ENCODE results near the gene EOLA1.

Gene EOLA1

DNA sequence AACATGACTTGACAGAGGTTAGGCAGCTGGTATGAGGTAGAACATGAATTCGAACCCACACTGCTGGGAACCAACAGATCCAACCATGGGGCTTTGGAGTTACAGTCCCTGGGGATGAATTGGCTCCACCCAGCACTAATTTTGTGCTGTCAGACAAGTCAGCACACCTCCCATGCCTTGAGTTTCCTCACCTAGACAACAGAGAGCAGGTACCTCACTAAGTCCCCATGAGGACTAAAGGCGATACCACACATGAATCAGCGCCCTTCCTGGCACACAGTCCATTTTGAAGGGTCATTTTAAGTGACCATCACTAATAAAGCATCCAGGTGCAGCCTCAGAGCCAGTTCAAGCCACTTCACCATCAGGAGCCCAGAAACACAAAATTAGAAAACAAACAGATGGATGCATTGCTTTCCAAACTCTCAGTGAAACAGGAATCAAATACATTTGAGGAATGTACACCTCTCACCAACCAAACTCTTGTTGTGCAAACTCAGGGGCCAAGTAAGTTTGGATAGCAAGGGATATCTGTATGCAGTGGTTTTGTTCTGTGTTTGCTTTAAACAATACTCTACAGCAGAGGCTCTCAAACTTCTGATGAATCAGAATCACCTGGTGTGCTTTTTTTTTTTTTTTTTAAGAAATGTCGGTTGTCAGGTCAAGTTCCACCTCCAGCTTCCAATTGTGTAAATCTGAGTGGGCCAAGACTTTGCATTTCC is 45.8 kb upstream of the EOLA1 start:
- Histone ChIP-seq H3K79me1 (ENCODE audit: low read depth, low read length) (no peaks in the 10 kb centered on the region), H2BK5ac (ENCODE audit: low read length) (no peak overlapping the region), H2AK5ac (ENCODE audit: low read depth, low read length) (no peak overlapping the region), H2BK120ac (ENCODE audit: low read depth, low read length) (no peak overlapping the region), H3K36me3 (replicated peaks in 1 of 2; ENCODE audit: control insufficient read depth in 2 of 2, insufficient read depth in 2 of 2, low read length in 2 of 2) (peaks cover 39 to 93% of the 10 kb centered on the region in 2 donors), H2AFZ (ENCODE audit: low read length) (no peak overlapping the region), H3K18ac (ENCODE audit: low read length) (no peak overlapping the region), H3K4me2 (ENCODE audit: insufficient read depth, low read length, poor library complexity, severe bottlenecking) (no peak overlapping the region), H3K27me3 (ENCODE audit: control insufficient read depth in 3 of 3, insufficient read depth in 3 of 3, low read depth in 1 of 3, low read length in 3 of 3) (no peaks in the 10 kb centered on the region), H4K8ac (ENCODE audit: low read depth, low read length) (no peak overlapping the region), H3K27ac (replicated peaks; ENCODE audit: low read length) (no peak overlapping the region), H3K9ac (ENCODE audit: low read depth, low read length, poor library complexity) (no peak overlapping the region), H3K4me3 (ENCODE audit: low read length in 2 of 2) (no peak overlapping the region), H3K4me1 (ENCODE audit: control insufficient read depth in 2 of 2, insufficient read depth in 1 of 2, low read depth in 1 of 2, low read length in 2 of 2) (no peaks in the 10 kb centered on the region), H3K23ac (ENCODE audit: low read depth, low read length, poor library complexity) (no peak overlapping the region), H2BK12ac (ENCODE audit: low read length) (no peak overlapping the region), H3K4ac (ENCODE audit: low read length) (no peak overlapping the region), H4K91ac (ENCODE audit: low read depth, low read length, poor library complexity) (no peak overlapping the region), H2BK15ac (ENCODE audit: low read length) (no peak overlapping the region), H3K14ac (ENCODE audit: low read length) (no peak overlapping the region), H3K9me3 (replicated peaks in 1 of 2; ENCODE audit: control insufficient read depth in 2 of 2, insufficient read depth in 1 of 2, low read depth in 1 of 2, low read length in 2 of 2) (peaks cover 0 to 2% of the 10 kb centered on the region in 2 donors)
- no CpG with 5 or more reads among the region's 4 CpGs for WGBS, 2 donors (ENCODE audit: extremely low coverage in 2 of 2, insufficient read length in 2 of 2, insufficient replicate concordance in 1 of 2)
- no peak for DNase-seq (ENCODE audit: low spot score)

DNA sequence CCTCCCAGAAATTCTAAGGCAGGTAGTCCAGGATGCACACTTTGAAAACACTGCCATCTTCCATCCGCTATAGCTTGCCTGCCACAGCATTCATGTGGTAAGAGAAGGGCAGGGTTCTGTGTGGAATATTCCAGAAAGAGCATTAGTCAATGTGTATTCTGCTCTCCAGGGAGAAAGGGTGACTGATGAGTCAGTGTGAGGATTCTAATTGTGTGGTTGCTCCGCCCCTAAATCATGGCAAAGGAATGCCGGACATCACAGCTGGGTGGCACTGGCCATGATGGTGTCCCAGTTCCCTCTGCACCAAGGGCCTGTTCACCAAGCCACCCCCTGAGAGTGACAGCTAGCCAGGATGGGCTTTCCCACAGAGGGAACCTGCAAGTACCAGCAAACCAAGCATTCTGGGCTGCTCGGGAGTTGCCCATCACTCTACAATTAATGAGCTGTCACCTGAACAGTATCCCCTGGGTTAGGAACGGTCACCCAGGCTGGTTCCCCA is 45.2 kb upstream of the EOLA1 start:
- Histone ChIP-seq H3K4ac (ENCODE audit: low read length) (no peak overlapping the region), H3K14ac (ENCODE audit: low read length) (no peak overlapping the region), H3K9me3 (replicated peaks in 1 of 2; ENCODE audit: control insufficient read depth in 2 of 2, insufficient read depth in 1 of 2, low read depth in 1 of 2, low read length in 2 of 2) (peaks cover 0 to 2% of the 10 kb centered on the region in 2 donors), H3K36me3 (replicated peaks in 1 of 2; ENCODE audit: control insufficient read depth in 2 of 2, insufficient read depth in 2 of 2, low read length in 2 of 2) (peaks cover 41 to 92% of the 10 kb centered on the region in 2 donors), H2BK5ac (ENCODE audit: low read length) (no peak overlapping the region), H2BK15ac (ENCODE audit: low read length) (no peak overlapping the region), H3K79me1 (ENCODE audit: low read depth, low read length) (no peaks in the 10 kb centered on the region), H3K9ac (ENCODE audit: low read depth, low read length, poor library complexity) (no peak overlapping the region), H4K8ac (ENCODE audit: low read depth, low read length) (no peak overlapping the region), H2AK5ac (ENCODE audit: low read depth, low read length) (no peak overlapping the region), H3K4me1 (ENCODE audit: control insufficient read depth in 2 of 2, insufficient read depth in 1 of 2, low read depth in 1 of 2, low read length in 2 of 2) (no peaks in the 10 kb centered on the region), H3K4me3 (ENCODE audit: low read length in 2 of 2) (no peak overlapping the region), H2AFZ (ENCODE audit: low read length) (no peak overlapping the region), H3K18ac (ENCODE audit: low read length) (no peak overlapping the region), H3K27me3 (ENCODE audit: control insufficient read depth in 3 of 3, insufficient read depth in 3 of 3, low read depth in 1 of 3, low read length in 3 of 3) (no peaks in the 10 kb centered on the region), H3K23ac (ENCODE audit: low read depth, low read length, poor library complexity) (no peak overlapping the region), H3K4me2 (ENCODE audit: insufficient read depth, low read length, poor library complexity, severe bottlenecking) (no peak overlapping the region), H2BK120ac (ENCODE audit: low read depth, low read length) (no peak overlapping the region), H2BK12ac (ENCODE audit: low read length) (no peak overlapping the region), H3K27ac (replicated peaks; ENCODE audit: low read length) (no peak overlapping the region), H4K91ac (ENCODE audit: low read depth, low read length, poor library complexity) (no peak overlapping the region)
- DNase-seq (ENCODE audit: low spot score) = no peak
- WGBS, 2 donors (ENCODE audit: extremely low coverage in 2 of 2, insufficient read length in 2 of 2, insufficient replicate concordance in 1 of 2) = no CpG with 5 or more reads among the region's 5 CpGs

DNA sequence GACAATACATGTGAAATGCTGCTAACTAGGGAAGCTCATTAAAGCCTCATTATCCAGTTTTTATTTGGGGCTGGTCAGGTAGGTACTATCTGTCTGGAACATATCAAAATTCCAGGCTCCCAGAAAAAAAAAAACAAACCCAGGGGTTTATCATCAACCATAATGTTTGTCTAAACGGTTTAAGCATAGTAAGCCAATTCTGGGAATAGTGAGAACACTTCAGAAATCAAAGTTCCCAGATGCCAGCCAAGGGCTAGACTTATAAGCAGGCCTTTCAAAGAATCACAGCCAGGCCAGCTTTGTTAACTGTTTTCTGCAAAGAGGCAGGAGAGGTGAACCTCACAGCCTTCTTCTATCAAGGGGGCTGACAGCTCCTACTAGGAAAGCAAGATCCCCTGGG is 43.8 kb upstream of the EOLA1 start:
- H3K9ac ChIP-seq (ENCODE audit: low read depth, low read length, poor library complexity) = no peak overlapping the region
- H2BK120ac ChIP-seq (ENCODE audit: low read depth, low read length) = no peak overlapping the region
- DNase-seq (ENCODE audit: low spot score) = no peak
- no peak overlapping the region for H2BK12ac ChIP-seq (ENCODE audit: low read length)
- no peak overlapping the region for H3K23ac ChIP-seq (ENCODE audit: low read depth, low read length, poor library complexity)
- no peak overlapping the region for H3K27ac ChIP-seq (replicated peaks; ENCODE audit: low read length)
- no peak overlapping the region for H2AK5ac ChIP-seq (ENCODE audit: low read depth, low read length)
- no peaks in the 10 kb centered on the region for H3K27me3 ChIP-seq (ENCODE audit: control insufficient read depth in 3 of 3, insufficient read depth in 3 of 3, low read depth in 1 of 3, low read length in 3 of 3)
- no CpG with 5 or more reads among the region's 1 CpG for WGBS, 2 donors (ENCODE audit: extremely low coverage in 2 of 2, insufficient read length in 2 of 2, insufficient replicate concordance in 1 of 2)
- peaks cover 39 to 88% of the 10 kb centered on the region in 2 donors for H3K36me3 ChIP-seq (replicated peaks in 1 of 2; ENCODE audit: control insufficient read depth in 2 of 2, insufficient read depth in 2 of 2, low read length in 2 of 2)
- H2BK15ac ChIP-seq (ENCODE audit: low read length) = no peak overlapping the region
- H3K4me3 ChIP-seq (ENCODE audit: low read length in 2 of 2) = no peak overlapping the region
- no peak overlapping the region for H4K91ac ChIP-seq (ENCODE audit: low read depth, low read length, poor library complexity)
- no peak overlapping the region for H3K4ac ChIP-seq (ENCODE audit: low read length)
- H3K18ac ChIP-seq (ENCODE audit: low read length) = no peak overlapping the region
- no peak overlapping the region for H2BK5ac ChIP-seq (ENCODE audit: low read length)
- H3K14ac ChIP-seq (ENCODE audit: low read length) = no peak overlapping the region
- H3K4me2 ChIP-seq (ENCODE audit: insufficient read depth, low read length, poor library complexity, severe bottlenecking) = no peak overlapping the region
- H3K79me1 ChIP-seq (ENCODE audit: low read depth, low read length) = no peaks in the 10 kb centered on the region
- H3K4me1 ChIP-seq (ENCODE audit: control insufficient read depth in 2 of 2, insufficient read depth in 1 of 2, low read depth in 1 of 2, low read length in 2 of 2) = no peaks in the 10 kb centered on the region
- H4K8ac ChIP-seq (ENCODE audit: low read depth, low read length) = no peak overlapping the region
- peaks cover 0 to 2% of the 10 kb centered on the region in 2 donors for H3K9me3 ChIP-seq (replicated peaks in 1 of 2; ENCODE audit: control insufficient read depth in 2 of 2, insufficient read depth in 1 of 2, low read depth in 1 of 2, low read length in 2 of 2)
- H2AFZ ChIP-seq (ENCODE audit: low read length) = no peak overlapping the region

DNA sequence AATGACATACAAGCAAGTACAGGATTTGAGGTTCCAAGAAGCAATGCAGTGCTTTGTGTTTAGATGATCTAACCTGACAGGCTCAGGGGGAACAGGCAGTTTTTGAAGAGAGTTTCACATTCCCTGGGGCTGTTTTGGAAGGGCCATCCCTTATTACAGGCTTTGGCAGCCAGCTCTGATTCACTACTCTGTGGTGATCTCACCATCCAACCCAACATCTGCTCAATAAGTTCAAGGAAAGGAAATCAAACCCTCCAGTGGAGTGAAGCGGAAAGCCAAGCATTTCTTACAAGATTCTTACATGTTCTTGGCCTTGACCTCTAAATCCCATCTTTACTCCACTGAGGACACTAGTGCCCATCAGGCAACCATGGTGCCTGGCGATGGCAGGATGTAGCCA is 43.2 kb upstream of the EOLA1 start:
- H3K4me2 ChIP-seq (ENCODE audit: insufficient read depth, low read length, poor library complexity, severe bottlenecking) = no peak overlapping the region
- no peak overlapping the region for H3K23ac ChIP-seq (ENCODE audit: low read depth, low read length, poor library complexity)
- no peak overlapping the region for H3K14ac ChIP-seq (ENCODE audit: low read length)
- no peak overlapping the region for H4K8ac ChIP-seq (ENCODE audit: low read depth, low read length)
- H3K9ac ChIP-seq (ENCODE audit: low read depth, low read length, poor library complexity) = no peak overlapping the region
- H3K4me3 ChIP-seq (ENCODE audit: low read length in 2 of 2) = no peak overlapping the region
- H3K27ac ChIP-seq (replicated peaks; ENCODE audit: low read length) = no peak overlapping the region
- H3K27me3 ChIP-seq (ENCODE audit: control insufficient read depth in 3 of 3, insufficient read depth in 3 of 3, low read depth in 1 of 3, low read length in 3 of 3) = no peaks in the 10 kb centered on the region
- no peaks in the 10 kb centered on the region for H3K4me1 ChIP-seq (ENCODE audit: control insufficient read depth in 2 of 2, insufficient read depth in 1 of 2, low read depth in 1 of 2, low read length in 2 of 2)
- H3K9me3 ChIP-seq (replicated peaks in 1 of 2; ENCODE audit: control insufficient read depth in 2 of 2, insufficient read depth in 1 of 2, low read depth in 1 of 2, low read length in 2 of 2) = peaks cover 0 to 2% of the 10 kb centered on the region in 2 donors
- no peaks in the 10 kb centered on the region for H3K79me1 ChIP-seq (ENCODE audit: low read depth, low read length)
- no peak overlapping the region for H2BK5ac ChIP-seq (ENCODE audit: low read length)
- H4K91ac ChIP-seq (ENCODE audit: low read depth, low read length, poor library complexity) = no peak overlapping the region
- no peak overlapping the region for H3K18ac ChIP-seq (ENCODE audit: low read length)
- no CpG with 5 or more reads among the region's 2 CpGs for WGBS, 2 donors (ENCODE audit: extremely low coverage in 2 of 2, insufficient read length in 2 of 2, insufficient replicate concordance in 1 of 2)
- no peak overlapping the region for H3K4ac ChIP-seq (ENCODE audit: low read length)
- no peak overlapping the region for H2AFZ ChIP-seq (ENCODE audit: low read length)
- no peak overlapping the region for H2BK12ac ChIP-seq (ENCODE audit: low read length)
- H3K36me3 ChIP-seq (replicated peaks in 1 of 2; ENCODE audit: control insufficient read depth in 2 of 2, insufficient read depth in 2 of 2, low read length in 2 of 2) = peaks cover 38 to 89% of the 10 kb centered on the region in 2 donors
- H2BK15ac ChIP-seq (ENCODE audit: low read length) = no peak overlapping the region
- no peak overlapping the region for H2BK120ac ChIP-seq (ENCODE audit: low read depth, low read length)
- DNase-seq (ENCODE audit: low spot score) = no peak
- no peak overlapping the region for H2AK5ac ChIP-seq (ENCODE audit: low read depth, low read length)
